ENCODE measurements around the gene CFAP43. TPM values are rescaled to one million over a fixed set of nuclear protein-coding genes. Genes with fewer than 3 reads are reported as not detected.

Gene CFAP43
- total and polyA plus RNA-seq, 2 experiments from 2014 or later = 0.24 to 0.44 TPM

DNA sequence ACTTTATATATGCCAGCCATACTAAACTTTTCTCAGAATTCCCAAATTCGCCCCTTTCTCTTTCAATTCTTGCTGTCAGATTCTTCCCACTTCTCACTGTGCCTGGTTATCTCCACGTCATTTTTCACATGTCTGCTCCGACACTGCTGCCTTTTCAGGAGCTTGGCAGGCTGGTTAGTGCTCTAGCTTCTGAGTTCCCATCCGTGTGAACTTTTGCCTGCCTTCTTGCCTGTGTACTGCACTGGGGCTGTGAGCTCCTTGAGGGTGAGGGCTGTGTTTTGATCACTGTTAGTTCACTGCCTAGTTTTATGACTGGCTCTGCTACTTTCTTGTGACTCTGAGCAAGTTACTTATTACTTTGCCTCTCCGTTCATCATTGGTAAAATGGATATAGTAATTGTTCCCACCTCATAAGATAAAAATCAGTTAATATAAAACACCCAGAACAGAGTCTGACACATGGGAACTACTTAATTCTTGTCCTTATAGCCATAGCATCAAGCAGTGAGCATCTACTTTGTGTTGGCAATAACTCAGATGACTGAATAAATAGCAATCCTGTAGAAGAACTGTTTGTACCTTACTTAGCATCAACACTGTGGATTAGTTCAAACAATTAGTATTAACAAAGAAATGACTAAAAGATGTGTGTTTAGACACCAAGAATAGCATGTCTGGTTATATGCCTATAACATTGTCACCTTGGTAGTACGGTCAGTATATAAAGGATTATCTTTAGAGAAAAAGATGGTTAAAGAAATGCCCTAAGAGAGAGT lies 28.0 kb upstream of the CFAP43 start:
- peaks cover 85% of the 10 kb centered on the region for H3K79me2 ChIP-seq (replicated peaks; ENCODE audit: insufficient read depth)
- Mint-ChIP-seq H3K9me3 (no peaks in the 10 kb centered on the region), H3K4me3 (no peak overlapping the region), H3K36me3 (ENCODE audit: low read depth) (peaks cover 31% of the 10 kb centered on the region), H3K27me3 (ENCODE audit: insufficient read depth, low read depth, poor library complexity) (no peaks in the 10 kb centered on the region), H3K27ac (no peak overlapping the region), H3K4me1 (peaks cover 14% of the 10 kb centered on the region; the same call in 2 of the 3 replicates)
- no peaks in the 10 kb centered on the region for H3K9me2 ChIP-seq (ENCODE audit: insufficient read depth)
- H3K4me3 ChIP-seq = no peak overlapping the region
- DNase-seq (ENCODE audit: low spot score) (no peak), ATAC-seq (no peak)
- H3K4me1 ChIP-seq (ENCODE audit: insufficient read depth) = peaks cover 11% of the 10 kb centered on the region; the same call in 1 of the 2 replicates
- peaks cover 17% of the 10 kb centered on the region for H4K20me1 ChIP-seq (replicated peaks; ENCODE audit: insufficient read depth)
- H3F3A ChIP-seq (replicated peaks; ENCODE audit: low read depth) = no peaks in the 10 kb centered on the region
- TF ChIP-seq EZH2phosphoT487 (IDR thresholded peaks at IDR 0.05; ENCODE audit: unreplicated experiment) (no peak), EZH2 (IDR thresholded peaks at IDR 0.05; ENCODE audit: low read depth, unreplicated experiment) (no peak), STAT1 (IDR thresholded peaks at IDR 0.05; ENCODE audit: unreplicated experiment) (no peak), CREB1 (CRISPR knock-in tag; IDR thresholded peaks at IDR 0.05; ENCODE audit: low read depth) (no peak)
- TF ChIP-seq, protein P1, sequence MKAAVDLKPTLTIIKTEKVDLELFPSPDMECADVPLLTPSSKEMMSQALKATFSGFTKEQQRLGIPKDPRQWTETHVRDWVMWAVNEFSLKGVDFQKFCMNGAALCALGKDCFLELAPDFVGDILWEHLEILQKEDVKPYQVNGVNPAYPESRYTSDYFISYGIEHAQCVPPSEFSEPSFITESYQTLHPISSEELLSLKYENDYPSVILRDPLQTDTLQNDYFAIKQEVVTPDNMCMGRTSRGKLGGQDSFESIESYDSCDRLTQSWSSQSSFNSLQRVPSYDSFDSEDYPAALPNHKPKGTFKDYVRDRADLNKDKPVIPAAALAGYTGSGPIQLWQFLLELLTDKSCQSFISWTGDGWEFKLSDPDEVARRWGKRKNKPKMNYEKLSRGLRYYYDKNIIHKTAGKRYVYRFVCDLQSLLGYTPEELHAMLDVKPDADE (IDR thresholded peaks at IDR 0.05) = no peak
- TF ChIP-seq, protein P2, sequence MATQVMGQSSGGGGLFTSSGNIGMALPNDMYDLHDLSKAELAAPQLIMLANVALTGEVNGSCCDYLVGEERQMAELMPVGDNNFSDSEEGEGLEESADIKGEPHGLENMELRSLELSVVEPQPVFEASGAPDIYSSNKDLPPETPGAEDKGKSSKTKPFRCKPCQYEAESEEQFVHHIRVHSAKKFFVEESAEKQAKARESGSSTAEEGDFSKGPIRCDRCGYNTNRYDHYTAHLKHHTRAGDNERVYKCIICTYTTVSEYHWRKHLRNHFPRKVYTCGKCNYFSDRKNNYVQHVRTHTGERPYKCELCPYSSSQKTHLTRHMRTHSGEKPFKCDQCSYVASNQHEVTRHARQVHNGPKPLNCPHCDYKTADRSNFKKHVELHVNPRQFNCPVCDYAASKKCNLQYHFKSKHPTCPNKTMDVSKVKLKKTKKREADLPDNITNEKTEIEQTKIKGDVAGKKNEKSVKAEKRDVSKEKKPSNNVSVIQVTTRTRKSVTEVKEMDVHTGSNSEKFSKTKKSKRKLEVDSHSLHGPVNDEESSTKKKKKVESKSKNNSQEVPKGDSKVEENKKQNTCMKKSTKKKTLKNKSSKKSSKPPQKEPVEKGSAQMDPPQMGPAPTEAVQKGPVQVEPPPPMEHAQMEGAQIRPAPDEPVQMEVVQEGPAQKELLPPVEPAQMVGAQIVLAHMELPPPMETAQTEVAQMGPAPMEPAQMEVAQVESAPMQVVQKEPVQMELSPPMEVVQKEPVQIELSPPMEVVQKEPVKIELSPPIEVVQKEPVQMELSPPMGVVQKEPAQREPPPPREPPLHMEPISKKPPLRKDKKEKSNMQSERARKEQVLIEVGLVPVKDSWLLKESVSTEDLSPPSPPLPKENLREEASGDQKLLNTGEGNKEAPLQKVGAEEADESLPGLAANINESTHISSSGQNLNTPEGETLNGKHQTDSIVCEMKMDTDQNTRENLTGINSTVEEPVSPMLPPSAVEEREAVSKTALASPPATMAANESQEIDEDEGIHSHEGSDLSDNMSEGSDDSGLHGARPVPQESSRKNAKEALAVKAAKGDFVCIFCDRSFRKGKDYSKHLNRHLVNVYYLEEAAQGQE (IDR thresholded peaks at IDR 0.05; ENCODE audit: unreplicated experiment) = no peak
- H3K4me2 ChIP-seq = no peak overlapping the region
- H3K27ac ChIP-seq (ENCODE audit: low read depth) = no peak overlapping the region
- no peak overlapping the region for H2AFZ ChIP-seq
- H3K27me3 ChIP-seq (ENCODE audit: insufficient read depth) = no peaks in the 10 kb centered on the region
- H3K36me3 ChIP-seq (ENCODE audit: insufficient read depth) = peaks cover 19% of the 10 kb centered on the region; the same call in 1 of the 2 replicates

DNA sequence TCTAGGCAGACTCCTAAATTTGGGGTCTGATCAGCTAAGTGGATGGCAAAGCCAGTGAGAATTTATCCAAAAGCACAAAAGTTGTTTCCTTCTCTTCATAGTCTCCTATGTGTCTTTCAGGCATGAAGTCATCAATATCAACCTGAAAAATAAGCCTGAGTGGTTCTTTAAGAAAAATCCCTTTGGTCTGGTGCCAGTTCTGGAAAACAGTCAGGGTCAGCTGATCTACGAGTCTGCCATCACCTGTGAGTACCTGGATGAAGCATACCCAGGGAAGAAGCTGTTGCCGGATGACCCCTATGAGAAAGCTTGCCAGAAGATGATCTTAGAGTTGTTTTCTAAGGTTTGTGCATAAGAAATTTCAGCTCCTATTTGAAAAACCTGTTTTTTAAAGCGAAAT lies 27.3 kb upstream of the CFAP43 start:
- no peak overlapping the region for H3K4me3 ChIP-seq
- H3K27ac ChIP-seq (ENCODE audit: low read depth) = no peak overlapping the region
- H3K79me2 ChIP-seq (replicated peaks; ENCODE audit: insufficient read depth) = peaks cover 78% of the 10 kb centered on the region
- peaks cover 17% of the 10 kb centered on the region for H4K20me1 ChIP-seq (replicated peaks; ENCODE audit: insufficient read depth)
- no peak overlapping the region for H3K4me2 ChIP-seq
- H3K4me1 ChIP-seq (ENCODE audit: insufficient read depth) = peaks cover 11% of the 10 kb centered on the region; the same call in 1 of the 2 replicates
- no peak overlapping the region for H3K4me3 Mint-ChIP-seq
- H3K9me2 ChIP-seq (ENCODE audit: insufficient read depth) = no peaks in the 10 kb centered on the region
- peaks cover 14% of the 10 kb centered on the region; the same call in 2 of the 3 replicates for H3K4me1 Mint-ChIP-seq
- H3K27me3 Mint-ChIP-seq (ENCODE audit: insufficient read depth, low read depth, poor library complexity) = peaks cover 1% of the 10 kb centered on the region
- H3K36me3 Mint-ChIP-seq (ENCODE audit: low read depth) = peaks cover 31% of the 10 kb centered on the region
- H3K27me3 ChIP-seq (ENCODE audit: insufficient read depth) = no peaks in the 10 kb centered on the region
- H2AFZ ChIP-seq = no peak overlapping the region
- no peak for ATAC-seq
- peaks cover under 1% of the 10 kb centered on the region; the same call in 1 of the 2 replicates for H3F3A ChIP-seq (replicated peaks; ENCODE audit: low read depth)
- H3K36me3 ChIP-seq (ENCODE audit: insufficient read depth) = peaks cover 19% of the 10 kb centered on the region; the same call in 1 of the 2 replicates
- H3K27ac Mint-ChIP-seq = no peak overlapping the region
- TF ChIP-seq, protein P2 (IDR thresholded peaks at IDR 0.05; ENCODE audit: unreplicated experiment) = no peak
- no peak for TF ChIP-seq CREB1 (CRISPR knock-in tag; IDR thresholded peaks at IDR 0.05; ENCODE audit: low read depth)
- no peak for TF ChIP-seq ZNF114 (CRISPR knock-in tag; IDR thresholded peaks at IDR 0.05)
- TF ChIP-seq, protein P1 (IDR thresholded peaks at IDR 0.05) = no peak
- no peaks in the 10 kb centered on the region for H3K9me3 Mint-ChIP-seq
- no peak for DNase-seq (ENCODE audit: low spot score)

Data from GM23338 (cell line).